Natural killer cell (primary cell): ENCODE measurements around the gene IGSF3. TPM values are rescaled to one million over a fixed set of nuclear protein-coding genes. Genes with fewer than 3 reads are reported as not detected.

Experiments
- ATAC-seq, 3 donors: fragments of 150-1000 bp in 2 of 3; fragments of 200-7000 bp in 1 of 3; cut with Tn5 transposase; 1 replicate in 1 of 3; 2 replicates in 2 of 3; pipeline ENCODE4 v1.10.0; 2021; ENCODE audit warnings: mild to moderate bottlenecking in 2 of 3, moderate library complexity in 2 of 3
- DNase-seq, 2 donors: peaks; one replicate each; pipeline versions ENCODE4 v3.0.0 to v3.0.0-alpha.2; 2013 to 2021; ENCODE audit warnings: mixed read lengths in 1 of 2
- H3K27ac ChIP-seq: one replicate; pipeline ENCODE4 v1.5.1; 2013; ENCODE audit warnings: mild to moderate bottlenecking, low read length
- H3K27me3 ChIP-seq: one replicate; pipeline ENCODE4 v1.6.1; 2013; ENCODE audit warnings: low read length; ENCODE audit not compliant: control insufficient read depth, insufficient read depth
- H3K36me3 ChIP-seq: one replicate; pipeline ENCODE4 v1.6.1; 2013; ENCODE audit warnings: low read length; ENCODE audit not compliant: control insufficient read depth, insufficient read depth
- H3K4me1 ChIP-seq: one replicate; pipeline ENCODE4 v1.6.1; 2013; ENCODE audit warnings: low read length; ENCODE audit not compliant: control insufficient read depth, insufficient read depth
- H3K4me3 ChIP-seq: one replicate; pipeline ENCODE4 v1.5.1; 2013; ENCODE audit warnings: low read length
- H3K9me3 ChIP-seq: one replicate; pipeline ENCODE4 v1.6.1; 2013; ENCODE audit warnings: low read length; ENCODE audit not compliant: control insufficient read depth, insufficient read depth
- H3K27ac Mint-ChIP-seq, 2 donors: one replicate each; pipeline ENCODE4 v1.8.0; 2022; ENCODE audit warnings: mild to moderate bottlenecking in 2 of 2, mixed read lengths in 2 of 2, moderate library complexity in 1 of 2
- H3K27me3 Mint-ChIP-seq, 2 donors: one replicate each; pipeline ENCODE4 v1.8.0; 2022; ENCODE audit warnings: low read depth in 2 of 2, mixed read lengths in 2 of 2
- H3K36me3 Mint-ChIP-seq: one replicate; pipeline ENCODE4 v1.8.0; 2022; ENCODE audit warnings: mixed read lengths
- H3K4me1 Mint-ChIP-seq, 2 donors: one replicate each; pipeline ENCODE4 v1.8.0; 2022; ENCODE audit warnings: mixed read lengths in 2 of 2
- H3K4me3 Mint-ChIP-seq: one replicate; pipeline ENCODE4 v1.8.0; 2022; ENCODE audit warnings: mild to moderate bottlenecking, moderate library complexity, mixed read lengths
- H3K9me3 Mint-ChIP-seq, 2 donors: one replicate each; pipeline ENCODE4 v1.8.0; 2022; ENCODE audit warnings: mixed read lengths in 2 of 2
- CTCF ChIP-seq: fragments of 200-600 bp; IDR thresholded peaks from one replicate; pipeline ENCODE4 v1.8.0; 2022; ENCODE audit warnings: antibody characterized with exemption
- WGBS: methylation state at CpG from one replicate; pipeline ENCODE4 v1.1.7; 2013; ENCODE audit warnings: missing lambda C conversion rate; ENCODE audit not compliant: insufficient coverage; 5-methylcytosine and 5-hydroxymethylcytosine counted together
- intact Hi-C: fragments of 100-400 bp; cut with micrococcal nuclease; formaldehyde crosslinking; loops from one replicate; pipeline ENCODE4 v1.14.2; 2022
- total RNA-seq, 4 donors: library from RNA; stranded (reverse); fragments of 120-200 nt in 1 of 4; gene quantifications; one replicate each; pipeline versions ENCODE4 v1.2.3 to v1.2.4, GENCODE V29; 2013 to 2022

Gene IGSF3
- total RNA-seq, 3 donors from 2014 or later (not counting 1 experiment from before 2014, with no cell fraction given), result 0.05 to 0.14 TPM; not detected in 1

GRCh38 chr1:116568662-116569380 is 98.7 kb downstream of the IGSF3 start:
- Mint-ChIP-seq H3K27ac (peak overlapping the region; percentile 82 to 90), H3K4me1 (peaks cover 65 to 72% of the 10 kb centered on the region in 2 donors), H3K36me3 (peaks cover 7% of the 10 kb centered on the region), H3K4me3 (peak overlapping the region; percentile 86), H3K27me3 (peaks cover 0 to 3% of the 10 kb centered on the region in 2 donors), H3K9me3 (peaks cover 4% of the 10 kb centered on the region in 2 donors)
- no peak for DNase-seq
- H3K9me3 ChIP-seq, result peaks cover 3% of the 10 kb centered on the region
- ATAC-seq, result no peak
- H3K27ac ChIP-seq, result peak overlapping the region; percentile 77
- 96% methylated on average over 2 of the region's 2 CpGs for whole genome bisulfite sequencing
- H3K4me1 ChIP-seq, result peaks cover 28% of the 10 kb centered on the region
- no peak overlapping the region for H3K4me3 ChIP-seq
- no peak for TF ChIP-seq CTCF
- H3K36me3 ChIP-seq, result no peaks in the 10 kb centered on the region
- intact Hi-C loops, result no loop called here
- no peaks in the 10 kb centered on the region for H3K27me3 ChIP-seq

DNA sequence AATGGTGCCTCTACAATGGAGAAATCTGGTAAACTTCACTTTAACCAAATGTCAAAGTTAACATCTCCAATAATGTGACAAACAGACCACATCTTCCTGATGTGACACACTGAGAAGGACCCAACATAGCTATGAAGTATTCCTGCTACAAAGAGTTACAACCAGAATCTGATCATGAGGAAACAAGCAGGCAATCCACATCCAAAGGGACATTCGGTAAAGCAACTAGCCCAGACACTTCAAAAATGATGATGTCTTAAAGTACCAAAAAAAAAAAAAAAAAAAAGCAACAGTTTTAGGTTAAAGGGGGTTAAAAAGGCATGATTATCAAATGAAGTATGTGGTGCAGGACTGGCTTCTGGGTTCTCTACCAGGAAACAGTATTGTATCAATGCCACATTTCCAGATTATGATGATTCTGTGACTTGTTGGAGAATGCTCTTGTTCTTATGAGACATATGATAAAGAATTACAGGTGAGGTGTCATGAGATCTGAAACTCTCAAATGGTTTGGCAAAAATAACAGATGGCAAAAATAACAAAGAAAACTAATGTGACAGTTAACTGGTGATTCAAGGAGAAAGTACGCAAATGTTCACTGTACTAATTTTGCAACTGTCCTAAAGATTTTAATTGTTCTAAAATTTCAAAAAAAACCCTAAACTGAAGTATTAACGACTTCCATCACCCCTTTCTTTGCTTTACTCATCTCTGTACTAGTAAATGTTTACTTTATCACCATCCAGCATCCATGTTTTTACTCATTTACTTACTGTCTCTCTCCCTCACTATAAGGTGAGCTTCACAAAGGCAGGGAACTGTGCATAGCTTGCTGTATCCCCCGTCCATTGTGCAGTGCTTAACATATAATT is 99.5 kb downstream of the IGSF3 start:
- no peak overlapping the region for H3K4me3 ChIP-seq
- ATAC-seq (no peak), DNase-seq (no peak)
- Mint-ChIP-seq H3K9me3 (peaks cover 4% of the 10 kb centered on the region in 2 donors), H3K4me3 (peak overlapping the region; percentile 60), H3K4me1 (peaks cover 71 to 77% of the 10 kb centered on the region in 2 donors), H3K36me3 (peaks cover 8% of the 10 kb centered on the region), H3K27me3 (peaks cover 0 to 3% of the 10 kb centered on the region in 2 donors), H3K27ac (peak overlapping the region; percentile 82 to 90)
- peaks cover 28% of the 10 kb centered on the region for H3K4me1 ChIP-seq
- WGBS, result 95% methylated on average over 2 of the region's 4 CpGs
- H3K36me3 ChIP-seq, result no peaks in the 10 kb centered on the region
- no peak overlapping the region for H3K27ac ChIP-seq
- H3K9me3 ChIP-seq, result peaks cover 10% of the 10 kb centered on the region
- TF ChIP-seq CTCF, result no peak
- H3K27me3 ChIP-seq, result no peaks in the 10 kb centered on the region
- intact Hi-C loops, result no loop called here

- intact Hi-C loops, result no loop called here
- H3K9me3 Mint-ChIP-seq, result peaks cover 4% of the 10 kb centered on the region in 2 donors
- Histone ChIP-seq H3K4me1 (peaks cover 19% of the 10 kb centered on the region), H3K36me3 (no peaks in the 10 kb centered on the region), H3K27me3 (no peaks in the 10 kb centered on the region), H3K9me3 (peaks cover 10% of the 10 kb centered on the region), H3K4me3 (no peak overlapping the region), H3K27ac (no peak overlapping the region)
- 100% methylated on average over 1 of the region's 1 CpG for WGBS
- H3K27ac Mint-ChIP-seq, result peak overlapping the region in 1 of 2 donors; percentile 72
- no peak overlapping the region for H3K4me3 Mint-ChIP-seq
- no peak for TF ChIP-seq CTCF
- H3K4me1 Mint-ChIP-seq, result peaks cover 80 to 90% of the 10 kb centered on the region in 2 donors
- H3K36me3 Mint-ChIP-seq, result peaks cover 8% of the 10 kb centered on the region
- ATAC-seq (no peak), DNase-seq (no peak)
- H3K27me3 Mint-ChIP-seq, result no peaks in the 10 kb centered on the region
Observed at GRCh38 chr1:116565222-116565621, 102.3 kb downstream of the IGSF3 start.
